ENCODE data around the gene ARID1B. TPM values are rescaled to one million over a fixed set of nuclear protein-coding genes. Genes with fewer than 3 reads are reported as not detected.
"Not testable (repeated sequence)": the region's sequence is repeated elsewhere in the genome, so short reads cannot be mapped to it uniquely, and the experiment has no call there.

Gene ARID1B
- polyA plus RNA-seq, 1 experiment = 19.2 TPM

DNA sequence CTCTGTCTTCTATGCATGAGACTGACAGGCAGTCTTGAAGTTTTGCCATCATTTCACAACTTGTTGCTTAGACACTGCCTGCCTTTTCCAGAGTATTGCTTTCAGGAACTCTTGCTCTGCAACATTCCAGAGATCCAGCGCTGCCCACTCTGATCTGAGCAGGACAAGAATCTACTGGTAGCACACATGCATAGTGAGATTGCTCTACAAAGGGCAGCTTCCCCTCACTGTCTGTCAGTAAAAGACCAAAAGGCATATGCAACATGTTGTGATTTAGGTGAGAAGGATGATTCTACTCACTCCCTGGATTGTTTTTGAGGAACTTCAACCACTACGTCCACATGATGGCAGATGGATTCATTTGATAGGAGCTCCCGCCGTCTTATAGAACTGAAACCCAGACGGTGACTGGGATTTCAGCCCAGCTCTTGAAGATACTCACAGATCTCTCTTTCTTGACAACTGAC lies 259.1 kb downstream of the ARID1B start:
- Histone ChIP-seq H3K27me3 (ENCODE audit: control insufficient read depth, insufficient read depth, low read length) (no peaks in the 10 kb centered on the region), H3K9me3 (ENCODE audit: control insufficient read depth, insufficient read depth, low read length) (no peaks in the 10 kb centered on the region), H3K27ac (ENCODE audit: low read depth, low read length) (no peak overlapping the region), H3K4me3 (ENCODE audit: low read depth, low read length) (no peak overlapping the region)
- ChIA-PET CTCF (interaction anchor here (2.0 to 2.7 kb wide), 3 partner anchors 10 to 238 kb away, joined by 7 to 25 read pairs (median 14); no protein-coding TSS in a partner anchor), POLR2A (no interaction called here)
- TF ChIP-seq, protein P1, sequence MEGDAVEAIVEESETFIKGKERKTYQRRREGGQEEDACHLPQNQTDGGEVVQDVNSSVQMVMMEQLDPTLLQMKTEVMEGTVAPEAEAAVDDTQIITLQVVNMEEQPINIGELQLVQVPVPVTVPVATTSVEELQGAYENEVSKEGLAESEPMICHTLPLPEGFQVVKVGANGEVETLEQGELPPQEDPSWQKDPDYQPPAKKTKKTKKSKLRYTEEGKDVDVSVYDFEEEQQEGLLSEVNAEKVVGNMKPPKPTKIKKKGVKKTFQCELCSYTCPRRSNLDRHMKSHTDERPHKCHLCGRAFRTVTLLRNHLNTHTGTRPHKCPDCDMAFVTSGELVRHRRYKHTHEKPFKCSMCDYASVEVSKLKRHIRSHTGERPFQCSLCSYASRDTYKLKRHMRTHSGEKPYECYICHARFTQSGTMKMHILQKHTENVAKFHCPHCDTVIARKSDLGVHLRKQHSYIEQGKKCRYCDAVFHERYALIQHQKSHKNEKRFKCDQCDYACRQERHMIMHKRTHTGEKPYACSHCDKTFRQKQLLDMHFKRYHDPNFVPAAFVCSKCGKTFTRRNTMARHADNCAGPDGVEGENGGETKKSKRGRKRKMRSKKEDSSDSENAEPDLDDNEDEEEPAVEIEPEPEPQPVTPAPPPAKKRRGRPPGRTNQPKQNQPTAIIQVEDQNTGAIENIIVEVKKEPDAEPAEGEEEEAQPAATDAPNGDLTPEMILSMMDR (IDR thresholded peaks at IDR 0.05; ENCODE audit: low read depth, low read length) = no peak
- DNase-seq (ENCODE audit: low read depth, low spot score) = no peak

DNA sequence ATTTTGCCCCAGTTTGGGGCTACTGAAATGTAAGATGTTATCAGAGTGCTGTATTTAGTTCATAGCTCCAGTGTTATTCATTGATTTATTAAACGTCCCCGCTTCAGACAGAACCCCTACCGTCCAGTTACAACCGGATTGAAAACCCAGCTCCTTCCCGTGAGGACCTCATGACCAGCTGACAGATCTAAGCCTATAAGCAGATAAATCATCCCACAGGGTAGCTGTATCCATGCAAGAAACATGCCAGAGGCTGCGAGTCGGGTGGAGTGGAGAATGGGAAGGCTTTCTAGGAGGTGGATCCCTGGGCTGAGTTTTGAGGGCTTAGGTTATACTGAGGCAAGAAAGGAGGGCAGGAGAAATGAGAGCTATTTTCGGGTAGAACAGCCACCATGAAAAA lies 260.0 kb downstream of the ARID1B start:
- Histone ChIP-seq H3K27ac (ENCODE audit: low read depth, low read length) (no peak overlapping the region), H3K4me3 (ENCODE audit: low read depth, low read length) (no peak overlapping the region), H3K9me3 (ENCODE audit: control insufficient read depth, insufficient read depth, low read length) (no peaks in the 10 kb centered on the region), H3K27me3 (ENCODE audit: control insufficient read depth, insufficient read depth, low read length) (no peaks in the 10 kb centered on the region)
- no peak for DNase-seq (ENCODE audit: low read depth, low spot score)
- TF ChIP-seq, protein P1 (IDR thresholded peaks at IDR 0.05; ENCODE audit: low read depth, low read length) = no peak
- ChIA-PET POLR2A (no interaction called here), CTCF (interaction anchor here (0.6 to 2.7 kb wide), 5 partner anchors 9 to 257 kb away, joined by 3 to 25 read pairs (median 7); no protein-coding TSS in a partner anchor)

DNA sequence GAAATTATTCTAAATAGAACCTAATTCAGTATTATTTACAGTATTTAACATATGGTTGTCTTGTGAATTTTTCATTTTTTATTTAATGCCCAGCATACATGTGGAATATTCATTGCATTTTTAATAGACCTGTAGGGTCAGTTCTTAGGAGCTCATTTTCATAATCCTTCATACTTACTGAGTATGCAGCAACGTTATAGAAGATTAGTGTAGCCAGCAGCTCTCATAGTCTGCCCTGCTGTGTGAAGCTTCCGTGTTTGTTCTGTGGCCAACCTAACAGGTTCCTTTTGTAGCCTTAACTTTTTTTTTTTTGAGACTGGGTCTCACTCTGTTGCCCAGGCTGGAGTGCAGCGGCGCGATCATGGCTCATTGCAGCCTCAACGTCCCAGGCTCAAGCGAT lies 261.4 kb downstream of the ARID1B start:
- Histone ChIP-seq H3K9me3 (ENCODE audit: control insufficient read depth, insufficient read depth, low read length) (no peaks in the 10 kb centered on the region), H3K27me3 (ENCODE audit: control insufficient read depth, insufficient read depth, low read length) (no peaks in the 10 kb centered on the region), H3K27ac (ENCODE audit: low read depth, low read length) (no peak overlapping the region), H3K4me3 (ENCODE audit: low read depth, low read length) (no peak overlapping the region)
- POLR2A ChIA-PET = no interaction called here
- TF ChIP-seq, protein P1 (IDR thresholded peaks at IDR 0.05; ENCODE audit: low read depth, low read length) = no peak
- CTCF ChIA-PET = interaction anchor here (0.6 kb wide), 1 partner anchor 10 kb away, joined by 4 read pairs; no protein-coding TSS in a partner anchor
- DNase-seq (ENCODE audit: low read depth, low spot score) = no peak

DNA sequence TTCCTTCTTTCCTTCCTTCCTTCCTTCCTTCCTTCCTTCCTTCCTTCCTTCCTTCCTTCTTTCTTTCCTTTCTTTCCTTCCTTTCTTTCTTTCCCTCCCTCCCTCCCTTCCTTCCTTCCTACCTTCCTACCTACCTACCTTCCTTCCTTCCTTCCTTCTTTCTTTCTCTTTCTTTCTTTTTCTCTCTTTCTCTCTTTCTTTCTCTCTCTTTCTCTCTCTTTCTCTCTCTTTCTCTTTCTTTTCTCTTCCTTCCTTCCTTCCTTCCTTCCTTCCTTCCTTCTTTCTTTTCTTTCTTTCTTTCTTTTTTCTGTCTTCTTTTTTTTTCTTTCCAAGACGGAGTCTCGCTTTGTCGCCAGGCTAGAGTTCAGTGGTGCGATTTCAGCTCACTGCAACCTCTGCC lies 262.5 kb downstream of the ARID1B start:
- H3K27me3 ChIP-seq (ENCODE audit: control insufficient read depth, insufficient read depth, low read length); POLR2A ChIA-PET; H3K27ac ChIP-seq (ENCODE audit: low read depth, low read length); H3K4me3 ChIP-seq (ENCODE audit: low read depth, low read length); H3K9me3 ChIP-seq (ENCODE audit: control insufficient read depth, insufficient read depth, low read length); DNase-seq (ENCODE audit: low read depth, low spot score): not testable (repeated sequence)
- CTCF ChIA-PET = interaction anchor here (0.7 to 2.6 kb wide), 2 partner anchors 80 to 145 kb away, joined by 3 to 8 read pairs; no protein-coding TSS in a partner anchor

DNA sequence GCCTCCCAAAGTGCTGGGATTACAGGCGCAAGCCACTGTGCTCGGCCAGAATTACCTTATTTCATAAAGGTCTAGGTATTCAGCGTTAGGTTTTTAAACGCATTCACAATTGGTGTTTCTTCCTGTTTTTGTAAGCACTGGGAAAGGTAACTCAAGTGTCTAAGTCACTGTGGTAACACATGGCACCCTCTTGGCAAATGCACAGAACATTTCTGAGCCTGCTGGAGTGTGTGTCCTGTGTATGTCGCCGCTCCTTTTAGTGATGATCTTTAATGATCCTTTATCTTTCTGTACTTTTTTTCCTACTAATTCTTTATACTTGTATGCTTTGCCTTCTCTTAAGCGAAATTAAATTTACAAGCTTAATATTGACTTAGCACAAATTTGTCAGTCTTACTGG lies 263.0 kb downstream of the ARID1B start:
- TF ChIP-seq, protein P1 (IDR thresholded peaks at IDR 0.05; ENCODE audit: low read depth, low read length) = no peak
- ChIA-PET CTCF (interaction anchor here (0.7 to 2.6 kb wide), 2 partner anchors 81 to 144 kb away, joined by 3 to 8 read pairs; no protein-coding TSS in a partner anchor), POLR2A (no interaction called here)
- H3K4me3 ChIP-seq (ENCODE audit: low read depth, low read length) = no peak overlapping the region
- no peaks in the 10 kb centered on the region for H3K9me3 ChIP-seq (ENCODE audit: control insufficient read depth, insufficient read depth, low read length)
- H3K27me3 ChIP-seq (ENCODE audit: control insufficient read depth, insufficient read depth, low read length) = no peaks in the 10 kb centered on the region
- DNase-seq (ENCODE audit: low read depth, low spot score) = no peak
- H3K27ac ChIP-seq (ENCODE audit: low read depth, low read length) = no peak overlapping the region

Measured in AG04450 (cell line).